Measurements from ENCODE around the gene SULT1C4. TPM values are rescaled to one million over a fixed set of nuclear protein-coding genes. Genes with fewer than 3 reads are reported as not detected.

SULT1C4 gene
- total RNA-seq, 4 donors from 2014 or later = 0.61 to 3.3 (median 2.4) TPM

- no peak for DNase-seq
- intact Hi-C loops (cut with DNase I; ENCODE audit: low total_unique reads) = no loop called here
- Histone ChIP-seq H3K9me3 (no peaks in the 10 kb centered on the region), H3K4me3 (no peak overlapping the region), H3K27me3 (no peaks in the 10 kb centered on the region), H3K27ac (no peak overlapping the region), H3K36me3 (no peaks in the 10 kb centered on the region), H3K4me1 (no peaks in the 10 kb centered on the region)
- no peak for ATAC-seq
- in situ Hi-C loops (cut with MboI; ENCODE audit: low sequenced_read_pairs in 4 of 4) = loop anchor here in 1 of 4 donors (10.0 kb wide), 1 partner anchor 238 kb away; no protein-coding TSS in a partner anchor
- TF ChIP-seq POLR2A (IDR thresholded peaks at IDR 0.05) = no peak
- no peak for TF ChIP-seq CTCF (IDR thresholded peaks at IDR 0.05 in 4 of 5, conservative IDR thresholded peaks at IDR 0.05 in 1 of 5)
These were observed 30.9 kb upstream of the SULT1C4 start for GRCh38 chr2:108346827-108347226.

- Histone ChIP-seq H3K27me3 (no peaks in the 10 kb centered on the region), H3K36me3 (no peaks in the 10 kb centered on the region), H3K4me1 (no peaks in the 10 kb centered on the region), H3K9me3 (no peaks in the 10 kb centered on the region), H3K27ac (no peak overlapping the region), H3K4me3 (no peak overlapping the region)
- ATAC-seq (no peak), DNase-seq (no peak)
- intact Hi-C loops (cut with DNase I; ENCODE audit: low total_unique reads) = no loop called here
- in situ Hi-C loops (cut with MboI; ENCODE audit: low sequenced_read_pairs in 4 of 4) = loop anchor here in 1 of 4 donors (10.0 kb wide), 1 partner anchor 237 kb away; no protein-coding TSS in a partner anchor
- TF ChIP-seq CTCF (IDR thresholded peaks at IDR 0.05 in 4 of 5, conservative IDR thresholded peaks at IDR 0.05 in 1 of 5) (no peak), POLR2A (IDR thresholded peaks at IDR 0.05) (no peak)
These were observed 30.0 kb upstream of the SULT1C4 start for GRCh38 chr2:108347786-108348185.

- no peak for ATAC-seq
- Histone ChIP-seq H3K9me3 (no peaks in the 10 kb centered on the region), H3K27me3 (no peaks in the 10 kb centered on the region), H3K27ac (no peak overlapping the region), H3K4me3 (no peak overlapping the region), H3K36me3 (no peaks in the 10 kb centered on the region), H3K4me1 (no peaks in the 10 kb centered on the region)
- no peak for DNase-seq
- TF ChIP-seq POLR2A (IDR thresholded peaks at IDR 0.05) = no peak
- no peak for TF ChIP-seq CTCF (IDR thresholded peaks at IDR 0.05 in 4 of 5, conservative IDR thresholded peaks at IDR 0.05 in 1 of 5)
- intact Hi-C loops (cut with DNase I; ENCODE audit: low total_unique reads) (no loop called here), in situ Hi-C loops (cut with MboI; ENCODE audit: low sequenced_read_pairs in 4 of 4) (loop anchor here in 1 of 4 donors (10.0 kb wide), 1 partner anchor 236 kb away; no protein-coding TSS in a partner anchor)
These were observed 28.8 kb upstream of the SULT1C4 start for GRCh38 chr2:108348816-108349570.

- Histone ChIP-seq H3K4me1 (no peaks in the 10 kb centered on the region), H3K27ac (no peak overlapping the region), H3K27me3 (no peaks in the 10 kb centered on the region), H3K36me3 (no peaks in the 10 kb centered on the region), H3K4me3 (no peak overlapping the region), H3K9me3 (no peaks in the 10 kb centered on the region)
- no peak for ATAC-seq
- no peak for DNase-seq
- intact Hi-C loops (cut with DNase I; ENCODE audit: low total_unique reads) (no loop called here), in situ Hi-C loops (cut with MboI; ENCODE audit: low sequenced_read_pairs in 4 of 4) (loop anchor here in 1 of 4 donors (10.0 kb wide), 1 partner anchor 235 kb away; no protein-coding TSS in a partner anchor)
- TF ChIP-seq CTCF (IDR thresholded peaks at IDR 0.05 in 4 of 5, conservative IDR thresholded peaks at IDR 0.05 in 1 of 5) = no peak
- no peak for TF ChIP-seq POLR2A (IDR thresholded peaks at IDR 0.05)
These were observed 28.2 kb upstream of the SULT1C4 start for GRCh38 chr2:108349571-108349928.

Data from gastrocnemius medialis (tissue), 4 donors.